Sigmoid colon (tissue), 3 donors: Measurements from ENCODE around the gene PER3.

Experiments used
- POLR2A ChIP-seq, 2 donors: fragments of 450-650 bp; IDR thresholded peaks; one replicate each; pipeline ENCODE4 v1.6.1; 2016; ENCODE audit warnings: antibody characterized with exemption in 2 of 2, mild to moderate bottlenecking in 2 of 2, moderate library complexity in 2 of 2
- TF ChIP-seq, protein P1 (sequence below), 4 experiments: fragments of 450-650 bp in 3 of 4; fragments of 200-600 bp in 1 of 4; IDR thresholded peaks; one replicate each; pipeline ENCODE4 v1.5.1; 2016 to 2019; ENCODE audit warnings: antibody characterized with exemption in 4 of 4, mild to moderate bottlenecking in 3 of 4, moderate library complexity in 2 of 4

DNA sequence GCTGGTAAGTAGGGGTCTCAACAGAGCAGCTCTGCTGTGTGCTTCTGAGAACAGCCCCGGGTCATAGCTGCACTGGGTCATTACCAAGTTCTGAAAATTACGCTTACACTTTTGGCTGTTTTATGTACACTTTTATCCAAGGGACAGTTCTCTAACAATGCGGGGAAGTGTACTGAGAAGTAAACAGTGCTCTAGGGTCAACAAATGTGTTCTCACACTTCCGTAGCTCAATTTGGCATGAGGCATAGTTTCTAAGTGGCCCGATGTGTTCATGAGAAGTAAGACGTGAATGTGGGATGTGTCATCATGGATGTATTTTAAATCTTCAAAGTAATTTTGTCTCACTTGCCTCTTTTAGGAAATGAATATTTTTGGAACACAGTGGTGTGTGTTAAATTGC is 23.8 kb upstream of the PER3 start:
- TF ChIP-seq, protein P1, sequence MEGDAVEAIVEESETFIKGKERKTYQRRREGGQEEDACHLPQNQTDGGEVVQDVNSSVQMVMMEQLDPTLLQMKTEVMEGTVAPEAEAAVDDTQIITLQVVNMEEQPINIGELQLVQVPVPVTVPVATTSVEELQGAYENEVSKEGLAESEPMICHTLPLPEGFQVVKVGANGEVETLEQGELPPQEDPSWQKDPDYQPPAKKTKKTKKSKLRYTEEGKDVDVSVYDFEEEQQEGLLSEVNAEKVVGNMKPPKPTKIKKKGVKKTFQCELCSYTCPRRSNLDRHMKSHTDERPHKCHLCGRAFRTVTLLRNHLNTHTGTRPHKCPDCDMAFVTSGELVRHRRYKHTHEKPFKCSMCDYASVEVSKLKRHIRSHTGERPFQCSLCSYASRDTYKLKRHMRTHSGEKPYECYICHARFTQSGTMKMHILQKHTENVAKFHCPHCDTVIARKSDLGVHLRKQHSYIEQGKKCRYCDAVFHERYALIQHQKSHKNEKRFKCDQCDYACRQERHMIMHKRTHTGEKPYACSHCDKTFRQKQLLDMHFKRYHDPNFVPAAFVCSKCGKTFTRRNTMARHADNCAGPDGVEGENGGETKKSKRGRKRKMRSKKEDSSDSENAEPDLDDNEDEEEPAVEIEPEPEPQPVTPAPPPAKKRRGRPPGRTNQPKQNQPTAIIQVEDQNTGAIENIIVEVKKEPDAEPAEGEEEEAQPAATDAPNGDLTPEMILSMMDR (IDR thresholded peaks at IDR 0.05), result no peak
- TF ChIP-seq POLR2A (IDR thresholded peaks at IDR 0.05), result no peak
